H1 (cell line): Measurements from ENCODE around the gene PRKAG1. TPM values are rescaled to one million over a fixed set of nuclear protein-coding genes. Genes with fewer than 3 reads are reported as not detected.

Source experiments
- ASH2L ChIP-seq: fragments of 200-600, 300-600 bp; sonication (generic); IDR thresholded peaks from one replicate; pipeline ENCODE4 v1.7.1; 2017; ENCODE audit warnings: low read length
- BRCA1 ChIP-seq: IDR thresholded peaks from 2 replicates; pipeline ENCODE4 v1.6.1; 2012; ENCODE audit warnings: low read depth, low read length, improper control_type of control experiment
- CBX8 ChIP-seq: fragments of 300-800, 300-1000 bp; sonication (generic); IDR thresholded peaks from 2 replicates; pipeline ENCODE4 v1.7.1; 2016; ENCODE audit warnings: low read depth, low read length, borderline replicate concordance
- CEBPB ChIP-seq: IDR thresholded peaks from 2 replicates; pipeline ENCODE4 v1.6.1; 2012; ENCODE audit warnings: low read depth, low read length
- CTBP2 ChIP-seq: IDR thresholded peaks from 2 replicates; pipeline ENCODE4 v1.7.0; 2011; ENCODE audit warnings: borderline replicate concordance, mild to moderate bottlenecking, moderate library complexity, mixed read lengths, low read length; ENCODE audit not compliant: insufficient read depth, insufficient read length
- KDM5A ChIP-seq: fragments of 200-600 bp; IDR thresholded peaks from 2 replicates; pipeline ENCODE4 v1.7.1; 2012; ENCODE audit warnings: mild to moderate bottlenecking, low read length, inconsistent platforms, mixed read lengths
- NANOG ChIP-seq: IDR thresholded peaks from 2 replicates; pipeline ENCODE4 v1.6.1; 2011; ENCODE audit warnings: low read length, low read depth, mild to moderate bottlenecking, inconsistent platforms; ENCODE audit not compliant: insufficient read depth, poor library complexity, severe bottlenecking
- POLR2A ChIP-seq, 2 experiments: IDR thresholded peaks; 1 replicate in 1 of 2; 2 replicates in 1 of 2; pipeline ENCODE4 v1.6.1; 2011; ENCODE audit warnings: low read depth in 2 of 2, low read length in 2 of 2, mild to moderate bottlenecking in 2 of 2; ENCODE audit errors: control extremely low read depth in 1 of 2
- RFX5 ChIP-seq: IDR thresholded peaks from 2 replicates; pipeline ENCODE4 v1.6.1; 2011; ENCODE audit warnings: low read depth, low read length, improper control_type of control experiment, borderline replicate concordance
- SAP30 ChIP-seq: fragments of 300-600 bp; sonication (generic); IDR thresholded peaks from 2 replicates; pipeline ENCODE4 v1.7.1; 2012; ENCODE audit warnings: low read length, moderate library complexity, mild to moderate bottlenecking, inconsistent platforms; ENCODE audit not compliant: insufficient read depth, insufficient replicate concordance
- SIN3A ChIP-seq, 2 experiments: IDR thresholded peaks in 1 of 2; conservative IDR thresholded peaks in 1 of 2; 2 replicates each; pipeline ENCODE4 v1.6.1; 2011 to 2012; ENCODE audit warnings: low read length in 2 of 2, improper control_type of control experiment in 1 of 2, low read depth in 1 of 2, mild to moderate bottlenecking in 1 of 2
- SIRT6 ChIP-seq: IDR thresholded peaks from one replicate; pipeline ENCODE4 v1.7.1; 2012; ENCODE audit warnings: low read length, inconsistent platforms
- TBP ChIP-seq: IDR thresholded peaks from 2 replicates; pipeline ENCODE4 v1.6.1; 2011; ENCODE audit warnings: low read depth, low read length, improper control_type of control experiment
- TCF12 ChIP-seq: IDR thresholded peaks from 2 replicates; pipeline ENCODE4 v1.6.1; 2011; ENCODE audit warnings: low read depth, mild to moderate bottlenecking, low read length
- polyA plus RNA-seq, 7 experiments: library from polyadenylated mRNA; depleted of rRNA in 3 of 7; stranded (reverse) in 5 of 7; unstranded in 2 of 7; fragments of >200 nt in 5 of 7; fragments of 200-250 nt in 2 of 7; gene quantifications; 1 replicate in 5 of 7; 2 replicates in 1 of 7; 4 replicates in 1 of 7; pipeline versions ENCODE4 v1.2.1 to v1.2.3, GENCODE V29; 2011 to 2013; ENCODE audit warnings: missing spikeins in 2 of 7, mixed read lengths in 2 of 7
- total RNA-seq: library from RNA; stranded (reverse); fragmentation: NEBNext Ultra II Directional; extraction: Animal tissue kit (Norgen Biotek cat#: 25700); gene quantifications from 2 replicates; pipeline ENCODE4 v1.2.1, GENCODE V29; 2021
- TF ChIP-seq, protein P1 (sequence below): IDR thresholded peaks from 2 replicates; pipeline ENCODE4 v1.6.1; 2012; ENCODE audit warnings: inconsistent platforms

Gene PRKAG1
- total and polyA plus RNA-seq, 2 of the 8 experiments (the other 6 are each of a cell fraction or from before 2014, with no cell fraction given), result 38.6 to 57.5 TPM

DNA sequence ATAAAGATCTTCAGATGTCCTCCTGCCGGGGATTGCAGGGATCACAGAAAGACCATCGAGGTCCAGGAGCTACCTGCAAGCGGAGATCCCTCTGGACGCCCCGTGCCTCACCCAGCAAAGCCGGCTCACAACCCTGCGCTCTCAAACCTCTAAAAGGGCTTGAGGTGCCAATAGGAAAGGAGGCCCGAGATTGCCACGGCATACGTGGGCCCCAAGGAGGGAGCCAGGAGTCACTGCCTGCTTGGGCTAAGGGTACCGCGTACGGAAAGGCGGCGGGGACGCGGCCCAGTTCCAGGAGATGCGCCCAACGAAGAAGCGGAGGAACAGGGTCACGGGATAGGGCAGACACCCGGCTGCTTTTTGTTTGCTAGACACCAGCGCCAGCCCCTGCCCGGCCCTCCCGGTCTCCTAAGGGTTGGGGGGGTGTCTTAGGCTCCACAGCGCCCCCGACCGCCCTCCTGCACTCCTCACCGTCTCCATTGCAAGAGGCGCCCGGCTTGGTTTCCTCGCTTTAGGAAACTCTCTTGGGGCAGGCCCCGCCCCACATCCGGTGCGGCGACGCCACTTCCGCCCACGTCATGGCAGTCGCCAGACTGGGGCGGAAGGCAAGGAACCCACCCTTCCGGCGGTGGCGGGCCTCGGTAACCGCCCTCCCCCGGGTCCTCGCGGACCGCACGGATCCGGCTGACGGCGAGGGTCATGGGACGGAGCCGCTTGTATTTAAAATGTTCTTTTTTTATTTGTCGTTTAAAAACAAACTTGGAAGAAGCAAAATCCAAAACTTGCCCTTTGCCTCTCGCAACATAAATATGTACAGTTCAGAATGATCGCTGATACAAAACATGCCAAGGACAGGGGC, at the start of gene PRKAG1 (continued):
- TF ChIP-seq BRCA1, result no peak
- no peak for TF ChIP-seq NANOG
- TF ChIP-seq, protein P1, sequence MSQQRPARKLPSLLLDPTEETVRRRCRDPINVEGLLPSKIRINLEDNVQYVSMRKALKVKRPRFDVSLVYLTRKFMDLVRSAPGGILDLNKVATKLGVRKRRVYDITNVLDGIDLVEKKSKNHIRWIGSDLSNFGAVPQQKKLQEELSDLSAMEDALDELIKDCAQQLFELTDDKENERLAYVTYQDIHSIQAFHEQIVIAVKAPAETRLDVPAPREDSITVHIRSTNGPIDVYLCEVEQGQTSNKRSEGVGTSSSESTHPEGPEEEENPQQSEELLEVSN, result 0 out of 2 replicates have a peak, but pooled peaks have one; percentile 11
- no peak for TF ChIP-seq RFX5
- no peak for TF ChIP-seq CBX8
- no peak for TF ChIP-seq SIRT6
- peak; percentile 89 for TF ChIP-seq TBP
- no peak for TF ChIP-seq CTBP2
- no peak for TF ChIP-seq TCF12
- peak; percentile 43 for TF ChIP-seq SAP30
- TF ChIP-seq SIN3A (conservative IDR thresholded peaks at IDR 0.05 in 1 of 2, IDR thresholded peaks at IDR 0.05 in 1 of 2; ENCODE audit: low read depth in 1 of 2, low read length in 2 of 2), result peak in 1 of 2 experiments; percentile 86; a peak in 2 of 4 replicates
- TF ChIP-seq CEBPB, result no peak
- TF ChIP-seq POLR2A (IDR thresholded peaks at IDR 0.05; ENCODE audit: control extremely low read depth in 1 of 2, low read depth in 2 of 2, low read length in 2 of 2), result peak; percentile 90 to 96
- TF ChIP-seq KDM5A, result no peak
- peak; percentile 69 for TF ChIP-seq ASH2L
